HG03575 (cell line): ENCODE data around the gene MALRD1.

Experiments
- ATAC-seq: cut with Tn5 transposase; IDR thresholded peaks from one replicate; pipeline ENCODE4 v1.9.1; 2021; ENCODE audit not compliant: unreplicated experiment, insufficient number of reproducible peaks, low FRiP score; ENCODE audit errors: extremely low read depth

Gene MALRD1

DNA sequence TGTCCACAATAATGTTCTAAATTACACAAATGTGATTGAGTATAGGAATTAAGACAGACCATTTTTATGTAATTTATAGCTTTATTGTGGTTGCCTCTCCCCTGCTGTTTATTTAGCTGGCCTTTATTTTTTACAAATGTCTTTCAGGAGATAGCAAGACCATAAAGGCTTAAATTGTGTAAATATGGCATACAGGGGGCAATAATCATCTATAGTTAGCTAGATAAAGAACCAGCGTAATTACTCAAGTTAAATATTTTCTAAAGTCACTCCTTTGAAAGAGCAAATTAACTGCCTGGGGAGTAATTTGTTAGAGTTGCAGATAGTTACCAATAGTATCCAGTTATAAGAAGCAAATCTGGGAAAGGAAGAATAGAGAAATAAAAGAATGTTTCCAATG is at the start of gene MALRD1:
TSS of gene MALRD1 (plus strand) at position 313 of the 400 bp plus-strand sequence. CDS start 138 bp downstream, outside the sequence.
- no peak for ATAC-seq

DNA sequence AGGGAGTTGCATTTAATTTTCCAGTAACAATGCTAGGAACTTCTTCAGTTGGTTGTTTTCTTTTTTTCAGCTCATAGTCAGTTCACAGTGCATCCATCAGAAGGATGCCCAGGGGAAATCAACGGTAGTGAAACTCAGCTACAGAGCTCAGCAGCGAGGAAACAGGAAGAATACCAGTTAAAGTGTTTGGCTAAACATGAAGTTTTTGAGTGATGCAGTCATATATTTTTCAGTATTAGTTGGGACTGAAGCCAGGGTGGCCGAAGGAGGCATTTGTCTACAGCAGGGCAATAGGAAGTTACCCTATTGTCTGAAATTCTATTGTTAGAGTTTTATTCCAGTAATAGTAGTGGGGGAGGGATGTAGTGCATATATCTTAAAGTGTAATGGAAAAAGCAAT is 45.3 kb upstream of the MALRD1 start:
- no peak for ATAC-seq

DNA sequence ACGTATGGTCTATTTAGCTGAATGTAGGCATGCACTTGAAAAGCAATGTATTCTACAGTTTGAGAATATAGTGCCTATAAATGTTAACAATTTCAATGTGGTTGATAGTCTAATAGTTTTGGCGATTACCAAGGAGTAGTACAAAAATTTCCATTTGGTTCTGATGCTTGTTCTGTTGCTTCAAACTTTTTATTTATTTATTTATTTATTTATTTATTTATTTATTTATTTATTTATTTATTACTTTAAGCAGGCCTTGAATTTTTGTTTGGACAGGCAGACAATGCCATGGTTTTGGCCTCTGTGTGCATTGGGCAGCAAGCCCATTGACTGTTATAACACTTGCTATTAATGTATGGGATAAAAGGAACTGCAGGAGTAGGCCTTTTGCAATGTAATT is 36.5 kb upstream of the MALRD1 start:
- ATAC-seq = no peak

DNA sequence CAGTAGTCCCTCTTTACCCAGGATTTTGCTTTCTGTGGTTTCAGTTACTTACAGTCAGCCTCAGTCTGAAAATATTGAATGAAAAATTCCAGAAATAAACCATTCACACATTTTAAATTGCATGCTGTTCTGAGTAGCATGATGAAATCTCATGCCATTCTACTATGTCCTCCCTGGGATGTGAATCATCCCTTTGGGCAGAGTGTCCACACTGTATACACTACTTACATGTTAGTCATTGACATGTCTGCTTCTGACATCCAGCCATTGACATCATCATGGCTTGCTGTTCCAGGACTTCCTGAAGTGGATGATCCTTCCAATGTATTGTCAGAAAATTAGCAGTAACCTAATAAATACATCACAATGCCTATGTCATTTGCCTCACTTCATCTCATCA is 34.6 kb upstream of the MALRD1 start:
- no peak for ATAC-seq

DNA sequence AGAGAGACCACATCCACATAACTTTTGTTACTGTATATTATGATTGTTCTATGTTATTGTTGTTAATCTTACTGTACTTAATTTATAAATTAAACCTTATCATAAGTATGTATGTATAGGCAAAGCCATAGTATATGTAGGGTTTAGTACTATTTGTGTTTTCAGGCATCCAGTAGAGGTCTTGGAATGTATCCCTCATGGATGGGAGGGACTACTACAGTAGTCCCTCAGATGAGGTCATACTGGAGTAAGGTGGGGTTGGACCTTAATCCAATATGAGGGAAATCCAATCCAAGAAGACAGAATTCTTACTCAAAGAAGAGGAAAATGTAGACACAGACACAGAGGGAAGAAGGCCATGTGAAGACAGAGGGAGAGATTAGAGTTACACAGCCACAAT is 34.1 kb upstream of the MALRD1 start:
- no peak for ATAC-seq

DNA sequence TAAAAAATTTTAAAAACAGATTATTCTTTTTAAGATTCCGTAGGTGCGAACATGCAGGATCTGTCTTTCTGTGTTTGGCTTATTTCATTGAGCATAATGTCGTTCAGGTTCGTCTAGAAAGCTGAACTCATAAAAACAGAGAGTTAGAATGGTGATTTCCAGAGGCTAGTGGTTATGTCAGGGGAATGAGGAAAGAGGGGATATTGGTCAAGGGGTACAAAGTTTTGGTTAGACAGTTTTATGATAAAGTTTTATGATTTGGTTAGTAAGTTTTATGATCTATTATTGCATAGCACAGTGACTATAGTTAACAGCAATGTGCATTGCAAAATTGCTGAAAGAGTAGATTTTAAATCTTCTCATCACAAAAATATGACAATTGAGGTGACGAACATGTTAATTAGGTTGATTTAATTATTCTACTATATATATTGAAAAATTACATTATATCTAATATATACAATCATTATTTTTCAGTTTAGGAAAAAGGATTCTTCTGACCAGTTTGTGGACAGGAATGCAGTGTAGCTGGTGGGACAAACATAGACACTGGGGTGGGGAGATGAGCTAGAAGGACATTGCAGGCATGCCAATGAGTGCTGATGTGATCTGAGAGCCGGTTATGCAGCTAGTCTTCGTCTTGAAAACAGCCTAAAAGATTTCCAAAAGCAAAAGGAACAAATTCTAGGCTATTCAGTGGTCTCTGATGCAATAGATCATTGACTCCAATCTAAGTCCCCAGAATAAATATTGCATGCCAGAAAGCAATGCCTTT is 31.3 kb upstream of the MALRD1 start:
- ATAC-seq = no peak

DNA sequence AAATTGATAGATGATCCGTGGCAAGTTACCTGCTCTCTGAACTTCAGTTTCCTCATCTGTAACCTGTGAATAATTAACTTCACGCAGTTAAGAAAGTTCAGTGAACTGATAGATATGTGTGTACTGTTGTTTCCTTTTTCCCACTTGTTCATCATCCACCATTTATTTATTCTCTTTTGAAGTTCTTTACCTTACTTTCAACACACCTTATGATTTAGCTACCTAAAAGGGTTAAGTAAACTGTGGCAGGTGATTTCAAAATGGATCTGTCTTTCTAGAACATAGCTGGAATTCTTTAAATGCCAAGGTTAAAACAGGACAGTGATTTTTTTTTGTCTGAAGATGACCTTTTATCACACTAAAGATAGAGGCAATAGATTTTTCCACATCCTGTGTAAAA is 27.4 kb upstream of the MALRD1 start:
- ATAC-seq = no peak

DNA sequence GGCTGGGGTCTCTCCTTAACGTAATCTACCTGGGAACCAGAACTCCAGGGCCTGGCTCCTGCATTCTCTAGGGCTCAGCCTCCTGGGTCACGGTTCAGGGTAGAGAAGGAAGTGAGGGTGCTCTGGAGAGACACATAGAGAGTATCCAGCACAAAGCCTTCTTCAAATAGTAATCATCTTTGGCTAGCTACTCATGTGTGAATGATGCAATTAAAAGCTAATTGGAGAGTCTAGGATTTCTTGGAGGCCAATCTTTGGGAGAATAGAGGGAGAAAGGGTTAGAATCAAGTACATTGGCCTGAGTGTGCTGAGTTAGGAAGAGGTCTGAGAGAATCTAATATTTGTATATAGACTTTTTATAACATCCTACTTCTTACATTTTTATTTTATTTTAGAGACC is 24.0 kb upstream of the MALRD1 start:
- no peak for ATAC-seq

DNA sequence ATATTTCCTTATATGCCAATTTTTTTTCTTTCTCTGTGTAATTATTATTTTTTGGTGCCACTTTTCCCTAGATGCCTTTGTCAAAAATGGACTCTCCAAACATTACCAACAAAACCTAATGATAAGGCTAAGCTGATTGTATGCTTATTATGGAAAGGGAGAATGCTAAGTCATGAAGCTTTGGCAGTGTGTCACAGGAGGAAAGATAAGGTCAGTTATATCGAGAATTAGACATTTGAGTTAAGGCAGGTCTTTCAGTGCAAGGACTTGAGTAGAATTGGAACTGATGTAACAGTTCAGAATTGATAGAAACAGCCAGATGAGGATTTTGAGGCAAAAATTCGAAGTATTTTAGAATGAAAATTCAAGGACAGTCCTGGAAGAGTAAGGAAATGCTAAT is 16.8 kb upstream of the MALRD1 start:
- no peak for ATAC-seq

DNA sequence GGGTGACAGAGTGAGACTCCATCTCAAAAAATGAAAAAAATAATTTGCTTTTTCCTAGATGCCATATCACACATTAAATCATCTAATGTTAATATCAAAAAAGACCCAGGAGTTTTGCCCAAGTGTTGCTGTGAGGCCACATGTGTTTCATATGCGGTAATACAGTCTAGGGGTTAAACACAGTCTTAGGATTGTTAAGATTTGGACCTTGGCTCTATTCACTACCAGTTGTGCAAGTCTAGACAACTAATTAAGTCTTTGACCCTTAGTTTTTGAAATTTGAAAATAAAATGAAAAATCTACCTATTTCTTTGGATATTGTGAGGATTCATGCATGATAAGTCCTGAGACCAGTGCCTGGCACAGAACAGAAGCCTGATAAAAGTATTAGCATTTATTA is 14.9 kb upstream of the MALRD1 start:
- ATAC-seq = no peak

DNA sequence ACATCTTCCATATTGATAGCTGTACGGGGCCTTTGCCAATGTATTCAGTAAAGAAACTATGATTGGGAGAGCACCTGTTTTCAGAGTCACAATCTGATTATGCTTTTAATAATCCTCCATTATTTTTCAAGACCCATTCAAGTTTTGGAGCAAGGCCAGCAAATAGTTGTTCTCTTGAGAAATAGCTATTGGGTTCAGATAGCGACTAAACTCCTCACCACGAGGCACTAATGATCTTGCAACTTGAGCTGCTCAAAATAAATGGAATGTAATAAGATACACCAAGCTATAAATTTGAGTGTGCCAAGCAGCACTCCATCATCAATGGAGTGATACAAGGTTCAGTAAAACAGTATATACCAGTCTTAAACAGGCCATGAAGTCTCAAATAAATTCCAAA is 7.4 kb upstream of the MALRD1 start:
- ATAC-seq = no peak

DNA sequence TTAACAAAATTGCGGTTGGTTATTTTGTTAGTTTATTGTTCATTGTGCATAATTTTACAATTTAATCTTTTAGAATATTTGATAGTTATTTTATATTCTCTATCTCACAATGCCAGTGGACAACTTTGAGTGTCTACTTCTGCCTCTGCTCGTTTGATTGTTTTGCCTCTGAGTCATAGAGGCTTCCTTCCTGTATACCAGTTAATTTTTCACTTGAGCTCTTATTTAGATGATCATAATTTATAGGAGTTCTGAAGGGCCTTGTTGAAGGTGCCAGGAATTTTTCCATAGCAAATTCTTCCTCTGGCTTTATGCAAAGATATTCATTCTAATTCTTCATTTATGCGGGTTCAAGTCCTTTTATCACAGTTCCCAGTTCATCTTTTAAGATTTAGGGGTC is 5.2 kb upstream of the MALRD1 start:
- ATAC-seq = no peak

DNA sequence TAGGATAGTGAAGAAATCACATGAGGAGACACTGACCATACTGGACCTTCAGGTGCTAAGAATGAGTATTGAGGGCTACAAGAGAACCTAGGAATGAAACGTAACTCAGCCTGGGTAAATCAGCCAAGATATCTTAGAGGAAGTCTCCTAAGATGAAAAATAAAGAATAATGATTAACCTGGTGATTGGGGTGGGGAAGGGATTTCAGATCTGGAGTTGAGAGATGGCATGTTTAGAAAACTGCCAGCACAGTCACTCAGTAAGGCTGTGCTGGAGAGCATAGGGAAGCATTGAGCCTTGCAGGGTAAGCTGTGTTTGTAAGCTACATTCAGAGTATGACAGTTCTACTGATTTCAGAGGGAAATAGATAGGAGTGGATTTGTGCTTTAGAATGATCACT is 1.9 kb upstream of the MALRD1 start:
- ATAC-seq = no peak

DNA sequence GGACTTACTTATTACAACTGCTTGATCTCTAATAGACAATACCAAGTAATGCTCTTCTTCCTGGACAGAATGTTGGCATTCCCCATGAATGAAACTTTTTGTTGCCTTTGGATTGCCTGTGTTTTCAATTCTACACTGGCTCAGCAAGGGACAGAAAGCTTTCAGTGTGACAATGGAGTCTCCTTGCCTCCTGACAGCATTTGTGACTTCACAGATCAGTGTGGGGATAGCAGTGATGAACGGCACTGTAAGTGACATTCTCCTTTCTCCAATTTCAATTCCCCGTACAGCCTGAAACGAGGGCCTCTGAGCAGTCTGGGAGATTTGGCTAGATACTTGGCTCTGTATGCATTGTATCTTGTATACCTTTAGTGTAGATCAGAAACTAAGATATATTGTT is 290 bp downstream of the MALRD1 start:
- no peak for ATAC-seq

DNA sequence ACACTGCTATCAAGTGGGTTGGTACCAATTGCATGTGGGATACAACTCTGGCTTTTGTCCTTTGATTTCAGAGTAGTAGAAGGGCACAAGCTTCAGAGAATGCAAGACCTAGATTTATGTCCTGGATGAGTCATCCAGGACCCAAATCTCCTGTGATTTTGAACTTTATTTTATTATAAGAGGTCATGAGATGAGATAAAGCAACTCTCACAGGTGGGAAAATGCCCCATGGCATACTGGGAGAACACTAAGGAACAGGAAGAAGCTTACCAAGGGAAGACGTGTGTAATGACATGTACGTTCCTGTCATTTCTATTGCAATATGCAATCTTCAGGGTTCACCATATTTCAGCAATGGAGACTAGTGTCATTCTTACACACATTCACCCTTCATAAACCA is 966 bp downstream of the MALRD1 start:
- ATAC-seq = no peak

DNA sequence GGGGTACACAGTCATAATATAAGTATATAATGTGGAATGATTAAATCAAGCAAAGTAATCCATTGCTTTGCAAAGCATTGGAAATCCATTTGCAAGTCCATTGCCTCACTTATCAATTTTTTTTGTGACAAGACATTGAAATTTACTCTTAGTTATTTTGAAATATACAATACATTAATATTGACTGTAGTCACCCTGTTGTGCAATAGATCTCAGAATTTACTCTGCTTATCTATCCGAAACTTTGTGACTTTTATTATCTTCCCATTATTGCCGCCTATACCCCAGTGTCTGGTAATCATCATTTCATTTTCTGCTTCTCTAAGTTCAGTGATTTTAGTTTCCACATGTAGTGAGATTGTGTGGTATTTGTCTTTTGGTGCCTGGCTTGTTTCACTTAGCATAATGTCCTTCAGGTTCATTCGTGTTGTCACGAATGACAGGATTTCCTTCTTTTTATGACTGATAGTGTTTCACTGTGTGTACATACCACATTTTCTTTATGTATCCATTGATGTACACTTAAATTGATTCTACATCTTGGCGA is 5.8 kb downstream of the MALRD1 start:
- ATAC-seq = no peak

DNA sequence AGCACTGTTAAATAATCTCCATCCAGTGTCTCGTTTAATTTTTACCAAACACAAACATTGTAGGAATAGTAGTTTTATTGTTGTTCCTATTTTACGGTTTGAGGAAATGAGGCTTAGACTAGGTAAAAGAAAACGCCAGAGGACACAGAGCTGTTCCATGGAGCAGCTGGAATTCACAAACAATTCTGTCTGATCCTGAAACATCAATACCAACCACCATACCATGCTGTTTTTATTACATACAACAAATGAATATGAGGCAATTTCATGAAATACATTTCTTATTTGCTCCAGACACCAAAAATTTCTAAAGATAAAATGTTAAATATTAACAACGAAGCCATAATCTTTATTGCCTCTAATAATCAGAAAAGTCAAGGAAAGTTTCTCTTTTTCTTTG is 9.4 kb downstream of the MALRD1 start:
- ATAC-seq = no peak

DNA sequence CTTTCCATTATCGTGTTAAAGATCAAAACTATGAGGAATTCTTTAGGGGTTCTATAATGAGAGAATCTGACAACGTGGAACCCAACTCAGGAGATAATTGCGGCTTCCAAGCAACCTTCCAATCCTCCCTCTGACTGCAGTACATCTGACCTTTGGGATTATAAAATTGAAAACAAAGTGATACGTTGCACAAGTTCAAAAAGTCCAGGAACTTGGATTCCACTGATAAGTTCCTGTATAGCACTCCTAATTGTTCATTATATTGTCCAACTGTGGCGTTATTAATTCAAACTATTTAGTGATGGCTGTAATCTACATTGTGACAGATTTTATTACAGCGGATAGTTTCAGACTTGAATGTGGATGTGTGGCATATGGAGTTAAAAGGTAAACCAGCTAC is 15.4 kb downstream of the MALRD1 start:
- ATAC-seq = no peak

DNA sequence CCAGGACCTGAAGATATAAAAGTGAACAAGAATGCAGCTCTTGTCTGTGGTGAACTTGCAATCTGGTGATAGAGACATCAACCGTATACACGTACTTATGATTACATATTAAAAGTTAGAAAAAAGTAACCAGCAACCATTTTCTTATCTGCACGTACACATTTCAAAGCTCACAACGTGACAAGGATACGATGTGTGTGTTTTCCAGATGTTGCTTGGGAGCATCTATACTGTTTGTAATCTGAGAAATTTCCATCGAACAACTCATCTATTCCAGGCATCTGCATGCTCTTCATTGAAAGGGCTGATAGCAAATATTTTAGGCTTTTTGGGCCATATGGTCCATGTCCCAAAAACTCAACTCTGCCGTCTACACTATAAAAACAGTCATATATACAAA is 23.3 kb downstream of the MALRD1 start:
- ATAC-seq = no peak

DNA sequence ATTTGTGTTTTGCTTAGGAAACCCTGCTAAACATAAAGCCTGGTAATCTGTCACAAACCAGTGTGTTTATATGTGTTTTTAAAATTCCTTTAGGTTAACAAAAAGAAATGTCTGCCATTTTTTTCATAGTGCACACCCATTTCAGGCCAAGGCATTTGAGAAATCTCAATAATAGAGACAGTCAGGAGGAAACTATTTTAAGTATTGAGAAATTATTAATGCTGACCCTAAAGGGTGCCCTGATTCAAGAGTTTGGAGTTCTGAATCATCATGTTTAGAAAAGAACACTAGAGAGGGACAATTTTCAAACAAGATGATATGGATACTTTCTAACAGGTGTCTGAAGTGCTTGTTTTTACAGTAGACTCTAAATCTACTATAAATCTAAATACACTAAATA is 28.7 kb downstream of the MALRD1 start:
- ATAC-seq = no peak

DNA sequence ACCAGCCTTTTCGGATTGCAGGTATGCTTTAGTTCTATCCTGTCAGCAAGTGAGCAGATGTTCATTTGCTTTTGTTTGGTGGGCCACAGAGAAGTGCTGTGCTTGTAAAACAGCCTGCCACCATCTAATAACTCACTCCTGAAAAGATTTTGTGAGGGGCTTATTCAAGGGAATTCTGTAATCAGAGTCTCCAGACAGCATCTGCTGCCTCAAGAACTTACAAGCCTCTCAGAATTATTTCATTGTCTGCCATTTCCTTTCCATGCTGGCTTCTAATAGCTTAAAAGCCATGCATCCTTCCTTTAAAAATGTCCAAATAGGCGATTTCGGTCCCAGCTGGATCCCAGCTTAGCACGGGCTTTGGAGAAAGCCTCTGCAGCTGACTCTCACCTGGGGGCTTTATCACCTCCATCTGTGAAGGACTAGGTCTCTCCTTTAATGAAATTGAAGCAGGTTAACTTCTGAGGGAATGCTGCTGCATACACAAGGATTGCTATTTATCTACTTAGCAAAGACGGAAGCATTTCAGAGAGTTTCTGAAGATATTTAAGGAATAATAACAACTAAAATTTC is 48.0 kb downstream of the MALRD1 start:
- ATAC-seq = no peak
